Activated T-helper 1 cell treated with anti-CD3 and anti-CD28 coated beads, Interleukin-2, amount 50 U/mL, for 16 hours (primary cell): ENCODE data around the gene SMIM24.

Source experiments
- DNase-seq, 2 donors: peaks; one replicate each; pipeline ENCODE4 v3.0.0-alpha.2; 2020; ENCODE audit warnings: low read depth in 1 of 2, low spot score in 1 of 2

Gene SMIM24

DNA sequence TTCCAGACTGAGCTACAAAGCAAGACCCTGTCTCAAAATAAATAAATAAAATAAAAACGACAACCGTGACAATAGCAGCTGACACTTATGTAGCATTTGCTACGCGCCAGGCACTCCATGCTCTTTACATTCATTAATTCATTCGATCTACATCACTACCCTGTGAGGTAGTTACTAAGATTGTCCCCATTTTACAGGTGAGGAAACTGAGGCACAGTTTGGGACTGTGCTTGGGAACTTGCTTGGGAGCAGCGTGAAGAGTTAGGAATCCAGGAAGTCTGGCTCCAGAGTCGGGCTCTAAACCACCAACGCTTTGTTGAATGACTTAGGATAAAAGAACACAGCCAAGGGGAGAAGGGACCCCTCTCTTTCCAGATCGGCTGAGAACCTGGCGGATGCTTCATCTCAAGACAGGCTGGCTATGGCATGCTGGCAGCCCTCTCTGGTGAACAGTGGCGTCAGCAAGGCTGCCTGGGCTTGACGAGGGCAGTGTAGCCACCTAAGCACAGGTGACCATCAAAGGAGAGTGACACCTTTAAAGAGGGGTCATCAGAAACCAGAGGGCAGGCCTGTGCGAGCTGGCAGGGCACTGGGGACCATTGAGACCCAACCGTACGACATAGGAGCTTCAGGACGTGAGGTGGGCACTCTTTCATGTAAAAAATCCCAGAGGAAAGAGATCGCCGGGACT lies 19.6 kb upstream of the SMIM24 start:
- no peak for DNase-seq

- no peak for DNase-seq
These were observed 17.6 kb upstream of the SMIM24 start for GRCh38 chr19:3497757-3498520.

DNA sequence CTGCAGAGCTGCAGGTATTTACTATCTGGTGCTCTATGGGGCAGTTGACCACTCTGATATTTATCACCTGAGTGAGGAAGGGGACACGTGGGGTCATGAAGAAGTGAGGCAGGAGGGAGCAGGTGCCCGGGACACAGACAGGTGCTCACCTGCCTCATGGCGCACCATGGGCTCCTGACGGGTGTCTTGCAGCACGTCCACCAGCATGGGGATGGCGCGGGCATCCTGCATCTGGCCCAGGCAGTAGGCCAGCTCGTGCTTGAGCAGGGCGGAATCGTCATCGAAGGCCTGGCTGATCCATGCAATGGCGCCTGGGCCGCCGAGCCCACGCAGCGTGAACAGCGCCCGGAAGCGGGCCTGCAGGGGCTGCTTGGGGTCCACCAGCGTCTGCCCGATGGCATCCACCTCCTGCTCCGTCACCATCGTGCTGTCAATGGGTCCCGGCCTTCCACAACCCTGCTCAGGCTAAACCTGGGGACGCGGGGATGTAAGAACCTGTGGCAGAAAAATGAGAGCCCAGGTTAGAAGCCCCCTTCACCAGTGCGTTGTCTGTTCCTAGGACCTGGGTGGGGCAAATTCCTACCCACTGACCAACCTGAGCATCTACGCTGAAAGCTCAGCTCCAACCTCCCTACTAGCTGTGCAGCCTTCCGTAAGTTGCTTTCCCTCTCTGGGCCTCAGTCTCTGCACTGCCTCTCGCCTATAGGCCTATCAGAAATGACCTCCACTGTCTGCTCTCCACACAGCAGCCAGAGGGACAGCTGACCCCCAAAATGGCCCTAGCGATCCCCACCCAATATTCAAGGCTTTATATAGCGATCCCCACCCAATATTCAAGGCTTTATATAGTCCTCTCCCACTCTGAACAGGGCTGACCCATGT lies 16.3 kb upstream of the SMIM24 start:
- DNase-seq: no peak

DNA sequence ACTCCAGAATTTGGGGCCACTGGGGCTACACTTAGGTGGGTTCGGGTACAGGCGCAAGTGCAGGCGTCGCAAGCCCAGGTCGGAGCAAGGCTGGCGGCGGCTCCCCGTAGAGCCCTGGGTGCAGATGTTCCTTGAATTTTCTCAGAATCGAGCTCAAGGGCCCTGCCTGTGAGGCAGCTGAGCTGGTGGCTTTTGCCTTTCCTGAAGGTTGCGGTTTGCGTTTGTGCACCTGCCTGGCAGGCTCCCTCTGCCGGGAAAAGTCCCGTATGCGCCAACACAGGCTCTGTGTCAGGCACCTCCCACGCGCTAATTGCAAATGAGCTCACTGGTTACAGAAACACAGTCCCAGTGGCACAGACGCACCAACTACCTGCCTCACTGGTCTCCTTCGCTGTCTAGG lies 14.2 kb upstream of the SMIM24 start:
- DNase-seq: peak in 1 of 2 donors; percentile 35

DNA sequence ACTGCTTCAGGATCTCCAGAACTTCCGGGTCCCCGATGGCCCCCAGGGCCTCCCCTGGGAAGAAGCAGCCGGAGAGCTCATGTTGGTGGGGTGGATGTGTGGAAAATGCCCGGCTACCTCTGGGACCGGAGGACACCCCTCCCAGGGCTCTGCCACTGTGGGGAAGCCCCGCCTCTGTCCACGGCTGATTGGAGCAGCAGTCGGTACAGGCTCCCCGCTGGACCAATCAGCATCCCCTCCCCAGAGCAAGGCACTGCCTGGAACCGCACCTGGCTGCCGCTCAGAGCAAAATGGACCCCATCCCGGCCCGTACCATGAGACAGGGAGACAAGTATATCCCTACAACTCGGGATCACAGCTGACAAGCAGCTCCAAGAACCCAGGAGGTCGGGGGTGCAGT lies 13.7 kb upstream of the SMIM24 start:
- no peak for DNase-seq

- DNase-seq: no peak
These were observed 13.3 kb upstream of the SMIM24 start for GRCh38 chr19:3493651-3494050.

GRCh38 chr19:3492919-3493318 lies 12.6 kb upstream of the SMIM24 start:
- DNase-seq: no peak

DNA sequence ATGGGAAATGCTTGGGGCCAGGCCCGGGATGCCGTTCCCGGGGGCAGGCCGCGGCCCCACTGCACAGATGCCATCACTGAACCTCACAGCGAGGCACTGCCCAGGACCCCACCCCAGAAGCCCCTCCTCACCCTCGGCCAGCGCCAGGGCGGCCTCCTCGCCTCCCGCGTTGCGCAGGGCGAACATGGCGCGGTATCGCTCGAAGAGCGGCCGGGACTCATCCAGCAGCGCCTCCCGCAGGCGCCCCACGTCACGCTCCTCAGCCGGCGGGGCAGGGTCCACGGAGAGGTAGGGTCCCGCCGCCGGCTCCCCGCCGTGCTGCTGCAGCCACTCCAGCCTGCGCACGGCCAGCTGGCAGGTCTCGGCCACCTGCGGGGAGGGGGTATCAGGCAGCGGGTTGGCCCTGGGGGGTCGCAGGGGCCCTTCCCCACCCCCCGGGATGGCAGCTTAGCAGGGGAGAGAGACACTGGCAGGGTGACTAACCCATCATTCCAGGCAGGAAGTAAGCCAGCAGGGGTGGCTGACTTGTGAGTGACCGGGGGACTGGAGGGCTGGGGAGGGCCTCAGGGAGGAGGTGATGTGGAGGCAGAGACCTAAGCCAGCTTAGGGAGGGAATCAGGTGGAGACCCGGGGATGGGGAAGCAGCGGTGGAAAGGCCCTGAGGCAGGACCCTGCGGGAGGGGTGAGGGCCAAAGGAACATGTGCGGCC lies 12.0 kb upstream of the SMIM24 start:
- no peak for DNase-seq

GRCh38 chr19:3491396-3492119 lies 11.2 kb upstream of the SMIM24 start:
- no peak for DNase-seq

DNA sequence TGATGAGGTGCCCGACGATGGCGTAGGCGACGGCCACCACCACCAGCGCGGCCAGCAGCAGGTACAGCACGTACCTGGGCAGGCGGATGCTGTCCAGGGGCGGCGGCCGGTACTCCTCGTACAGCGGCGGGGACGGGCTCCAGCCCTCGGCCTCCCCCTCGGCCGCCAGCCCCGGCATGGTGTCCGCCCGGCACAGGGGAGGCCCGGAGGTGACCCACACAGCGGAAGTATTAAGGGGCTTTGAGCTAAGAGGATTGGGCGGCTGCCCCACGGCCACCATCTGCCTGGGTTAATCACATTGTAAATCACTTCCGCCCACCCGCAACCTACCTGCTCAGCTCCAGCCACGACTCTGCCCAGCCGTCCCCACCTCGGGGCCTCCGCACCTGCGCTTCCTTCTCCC lies 2.9 kb upstream of the SMIM24 start, which contains the start of gene SMIM44:
SMIM44 (minus strand) TSS at position 216 of the 403 bp plus-strand sequence; CDS start at position 178, 38 bp downstream.
- DNase-seq: no peak

- DNase-seq: no peak
These were observed 2.3 kb upstream of the SMIM24 start for GRCh38 chr19:3482507-3483225.

DNA sequence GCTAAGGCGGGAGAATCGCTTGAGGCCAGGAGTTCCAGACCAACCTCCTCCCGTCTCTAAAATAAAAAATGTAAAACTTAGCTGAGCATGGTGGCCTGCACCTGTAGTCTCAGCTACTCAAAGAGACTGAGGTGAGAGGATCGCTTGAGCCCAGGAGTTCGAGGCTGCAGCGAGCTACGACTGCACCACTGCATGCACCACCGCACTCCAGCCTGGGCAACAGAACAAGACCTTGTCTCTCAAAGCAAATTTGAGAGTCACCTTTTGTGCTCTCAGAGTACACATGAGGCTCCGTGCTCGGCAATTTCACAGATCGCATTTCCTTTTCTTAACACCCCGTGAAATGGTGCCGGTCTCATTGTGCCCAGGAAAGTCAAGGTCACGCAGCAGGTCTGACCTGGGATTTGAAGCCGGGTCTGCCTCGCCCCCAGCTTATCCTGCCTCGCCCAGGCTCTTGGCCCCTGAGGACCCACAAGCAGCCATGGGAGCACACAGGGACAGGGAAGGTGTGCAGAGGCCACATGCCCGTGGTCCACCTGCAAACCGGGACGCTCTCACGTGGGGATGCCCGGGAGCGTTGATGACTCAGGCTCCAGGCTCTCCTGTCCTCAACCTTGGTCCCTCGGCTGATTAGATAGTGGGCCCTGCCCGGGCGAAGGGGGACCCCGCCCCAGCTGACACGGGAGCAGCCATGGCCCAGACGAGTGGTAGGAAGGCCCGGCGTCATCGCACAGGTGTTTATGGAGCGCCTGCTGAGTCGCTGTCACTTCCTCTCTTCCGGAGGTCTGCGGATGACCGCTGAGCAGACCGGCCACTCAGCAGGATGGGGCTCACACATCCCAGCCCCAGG lies 1.1 kb upstream of the SMIM24 start:
- no peak for DNase-seq

- no peak for DNase-seq
These were observed 500 bp downstream of the SMIM24 start for GRCh38 chr19:3479834-3480215.

GRCh38 chr19:3479177-3479833 lies 1.0 kb downstream of the SMIM24 start:
- no peak for DNase-seq

DNA sequence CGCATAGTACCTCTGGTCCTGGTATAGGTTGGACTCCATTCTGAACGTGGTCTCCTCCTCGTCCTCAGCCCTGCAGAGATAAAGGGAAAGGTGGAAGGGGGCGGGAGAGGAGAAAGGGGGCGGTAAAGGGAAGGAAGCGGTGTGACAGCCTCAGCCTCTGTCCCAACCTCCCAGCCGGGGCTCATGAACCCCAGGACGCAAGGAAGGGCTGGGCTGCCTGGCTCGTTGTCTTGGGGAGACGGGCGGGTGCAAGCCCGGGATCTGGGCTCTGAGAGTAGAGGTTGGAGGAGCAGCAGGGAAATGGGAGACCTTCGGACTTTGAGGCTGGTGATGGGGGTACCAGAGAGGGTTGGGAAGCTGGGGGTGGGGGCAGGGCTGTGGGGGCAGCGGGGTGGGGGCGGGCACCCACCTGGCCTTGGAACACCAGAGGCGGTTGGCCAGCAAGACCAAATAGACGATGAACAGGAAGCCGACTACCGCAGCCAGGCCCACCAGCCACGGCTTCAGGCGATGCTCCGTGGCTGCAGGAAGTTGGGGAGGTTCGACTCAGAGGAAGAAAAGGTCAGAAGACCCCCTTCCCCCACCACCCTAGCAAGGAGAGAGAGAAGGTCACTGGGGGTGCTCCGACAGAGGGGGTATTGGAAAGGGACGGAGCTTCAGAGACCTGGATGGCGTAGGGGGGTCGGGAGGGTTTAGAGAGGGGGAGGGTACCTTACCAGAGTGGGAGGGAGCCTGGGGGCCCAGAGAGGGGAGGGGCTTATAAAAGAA lies 1.7 kb downstream of the SMIM24 start:
- DNase-seq: no peak

GRCh38 chr19:3477951-3478350 lies 2.4 kb downstream of the SMIM24 start:
- no peak for DNase-seq

DNA sequence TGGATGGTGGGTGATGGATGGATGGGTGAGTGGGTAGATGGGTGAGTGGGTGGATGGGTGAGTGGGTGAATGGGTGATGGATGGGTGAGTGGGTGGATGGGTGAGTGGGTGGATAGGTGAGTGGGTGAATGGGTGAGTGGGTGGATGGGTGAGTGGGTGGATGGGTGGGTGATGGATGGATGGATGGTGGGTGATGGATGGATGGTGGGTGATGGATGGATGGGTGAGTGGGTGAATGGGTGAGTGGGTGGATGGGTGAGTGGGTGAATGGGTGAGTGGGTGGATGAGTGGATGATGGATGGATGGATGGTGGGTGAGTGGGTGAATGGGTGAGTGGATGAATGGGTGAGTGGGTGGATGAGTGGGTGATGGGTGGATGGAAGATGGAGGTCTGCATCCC lies 2.8 kb downstream of the SMIM24 start:
- no peak for DNase-seq

- no peak for DNase-seq
These were observed 3.5 kb downstream of the SMIM24 start for GRCh38 chr19:3476830-3477229.
